ENCODE data around the gene KIF16B. TPM values are rescaled to one million over a fixed set of nuclear protein-coding genes. Genes with fewer than 3 reads are reported as not detected.
"Not testable (repeated sequence)": the region's sequence is repeated elsewhere in the genome, so short reads cannot be mapped to it uniquely, and the experiment has no call there.

KIF16B gene
- total and polyA plus RNA-seq, 2 of the 8 experiments (the other 6 are each of a cell fraction or from before 2014, with no cell fraction given) = 3.0 to 9.2 TPM

- TF ChIP-seq CBX5 (IDR thresholded peaks at IDR 0.05; ENCODE audit: low read depth, low read length) (no peak), CHD2 (IDR thresholded peaks at IDR 0.05; ENCODE audit: low read length) (no peak), KDM5A (IDR thresholded peaks at IDR 0.05; ENCODE audit: low read length) (no peak), SIN3A (conservative IDR thresholded peaks at IDR 0.05 in 1 of 2, IDR thresholded peaks at IDR 0.05 in 1 of 2; ENCODE audit: low read depth in 1 of 2, low read length in 2 of 2) (no peak), JUN (IDR thresholded peaks at IDR 0.05; ENCODE audit: low read depth, low read length) (no peak), SUZ12 (IDR thresholded peaks at IDR 0.05; ENCODE audit: low read length) (no peak), SRF (IDR thresholded peaks at IDR 0.05; ENCODE audit: low read depth, low read length) (no peak), EP300 (IDR thresholded peaks at IDR 0.05; ENCODE audit: borderline replicate concordance in 1 of 2, low read depth in 2 of 2, low read length in 2 of 2) (no peak)
These were observed 132.6 kb downstream of the KIF16B start (continued) for GRCh38 chr20:16440686-16441085.

GRCh38 chr20:16439540-16439939 is 133.7 kb downstream of the KIF16B start:
- H4K8ac ChIP-seq (ENCODE audit: extremely low read depth, insufficient read depth, low read length); H3K4ac ChIP-seq (replicated peaks; ENCODE audit: insufficient read length, low read depth, low read length); H3K36me3 ChIP-seq (ENCODE audit: control insufficient read depth in 2 of 4, insufficient read depth in 4 of 4, low read length in 3 of 4); H2AK5ac ChIP-seq (ENCODE audit: low read depth, low read length); POLR2A ChIA-PET (ENCODE audit: partially characterized antibody); H2AFZ ChIP-seq (ENCODE audit: low read length); H3K79me2 ChIP-seq (ENCODE audit: control insufficient read depth in 1 of 2, insufficient read depth in 2 of 2, low read length in 2 of 2); H4K91ac ChIP-seq (replicated peaks; ENCODE audit: insufficient read length, low read length); H2BK12ac ChIP-seq (ENCODE audit: low read depth, low read length); FAIRE-seq; H3K56ac ChIP-seq (replicated peaks; ENCODE audit: insufficient read length, low read depth, low read length); H3K27me3 ChIP-seq (replicated peaks in 1 of 4; ENCODE audit: control insufficient read depth in 3 of 4, extremely low read depth in 1 of 4, insufficient read depth in 3 of 4, low read length in 3 of 4); H2BK5ac ChIP-seq (ENCODE audit: low read depth, low read length); H3K79me1 ChIP-seq (ENCODE audit: low read depth, low read length); H4K5ac ChIP-seq (ENCODE audit: insufficient read length, low read depth, low read length); DNase-seq (ENCODE audit: low read depth in 1 of 2, low spot score in 2 of 2); H4K20me1 ChIP-seq (replicated peaks in 1 of 2; ENCODE audit: control insufficient read depth in 1 of 2, insufficient read depth in 2 of 2, low read length in 2 of 2); H2BK120ac ChIP-seq (replicated peaks; ENCODE audit: low read depth, low read length); H3K4me1 ChIP-seq (replicated peaks in 1 of 4; ENCODE audit: control insufficient read depth in 3 of 4, insufficient read depth in 4 of 4, low read length in 3 of 4); H3K4me2 ChIP-seq (ENCODE audit: insufficient read depth in 1 of 2, low read depth in 2 of 2, low read length in 2 of 2); H2BK15ac ChIP-seq (ENCODE audit: low read length); H3K14ac ChIP-seq (ENCODE audit: insufficient read length); H3K23me2 ChIP-seq (ENCODE audit: low read depth, low read length); H3K9ac ChIP-seq (replicated peaks in 1 of 4; ENCODE audit: extremely low read depth in 1 of 4, low read depth in 3 of 4, low read length in 3 of 4); H3K27ac ChIP-seq (ENCODE audit: low read depth, low read length); CTCF ChIA-PET (ENCODE audit: partially characterized antibody); H3K18ac ChIP-seq (ENCODE audit: extremely low read depth, low read length); H3K23ac ChIP-seq (ENCODE audit: insufficient read length); H2BK20ac ChIP-seq (ENCODE audit: low read length); H3K4me3 ChIP-seq (ENCODE audit: extremely low read depth in 1 of 4, insufficient read depth in 2 of 4, low read depth in 3 of 4, low read length in 4 of 4); H3K9me3 ChIP-seq (ENCODE audit: insufficient read depth in 2 of 2, low read depth in 1 of 2, low read length in 1 of 2): not testable (repeated sequence)
- 92% methylated on average over 5 of the region's 5 CpGs; no CpG with 5 or more reads in 1 of the 2 experiments for WGBS, 2 experiments (ENCODE audit: extremely low coverage in 1 of 2, insufficient coverage in 1 of 2, insufficient read length in 1 of 2, insufficient replicate concordance in 2 of 2, low coverage in 1 of 2, low lambda C conversion rate in 2 of 2, missing lambda C conversion rate in 1 of 2)

All from H1 (cell line).